HG03159 (cell line): ENCODE measurements around the gene RBM39.
"Not testable (repeated sequence)": the region's sequence is repeated elsewhere in the genome, so short reads cannot be mapped to it uniquely, and the experiment has no call there.

ENCODE experiments used
- ATAC-seq: cut with Tn5 transposase; IDR thresholded peaks from one replicate; pipeline ENCODE4 v1.9.1; 2021; ENCODE audit warnings: mild to moderate bottlenecking, moderate library complexity; ENCODE audit not compliant: unreplicated experiment

RBM39 gene

DNA sequence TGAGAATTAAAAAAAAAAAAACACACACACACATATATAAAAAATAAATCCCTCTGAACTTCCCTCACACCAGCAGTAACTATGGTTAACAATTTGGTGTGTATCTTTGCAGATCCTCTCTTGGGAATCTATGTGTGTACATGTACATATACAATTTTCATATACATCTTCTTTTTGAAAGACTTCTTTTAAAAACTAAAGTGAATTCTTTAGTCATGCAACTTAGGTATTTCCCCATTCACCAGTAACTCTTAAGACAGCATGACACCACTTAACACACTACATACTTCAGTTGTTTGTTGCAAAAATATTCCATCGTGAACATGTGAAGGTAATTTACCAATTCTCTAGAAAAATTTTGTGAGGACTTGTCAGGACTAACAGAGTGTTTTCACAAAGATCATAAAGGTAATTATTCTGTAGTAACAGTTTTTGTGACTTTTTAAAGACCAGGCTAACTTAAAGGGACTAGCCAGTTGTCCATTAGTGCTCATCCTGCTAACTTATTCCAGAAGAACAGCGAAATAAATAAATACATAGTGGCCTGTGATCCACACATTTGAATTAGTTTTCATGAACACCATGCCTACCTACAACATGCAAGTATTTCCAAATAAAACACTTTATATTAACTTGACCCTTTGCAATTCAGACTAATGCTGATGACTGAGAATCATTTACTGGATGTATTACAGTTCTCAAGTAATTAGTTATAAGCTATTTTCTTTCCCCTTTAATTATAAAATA is 12.1 kb downstream of the RBM39 start:
- no peak for ATAC-seq

- ATAC-seq, result no peak
Observed at GRCh38 chr20:35729283-35729807, 12.7 kb downstream of the RBM39 start.

GRCh38 chr20:35726842-35727711 is 15.0 kb downstream of the RBM39 start:
- ATAC-seq, result no peak

GRCh38 chr20:35724321-35725230 is 17.5 kb downstream of the RBM39 start:
- ATAC-seq, result no peak

- not testable (repeated sequence) for ATAC-seq
Observed at GRCh38 chr20:35723652-35724320, 18.3 kb downstream of the RBM39 start.

- not testable (repeated sequence) for ATAC-seq
Observed at GRCh38 chr20:35723275-35723639, 18.8 kb downstream of the RBM39 start.

GRCh38 chr20:35721621-35722020 is 20.4 kb downstream of the RBM39 start:
- no peak for ATAC-seq

GRCh38 chr20:35721219-35721618 is 20.8 kb downstream of the RBM39 start:
- ATAC-seq, result no peak

DNA sequence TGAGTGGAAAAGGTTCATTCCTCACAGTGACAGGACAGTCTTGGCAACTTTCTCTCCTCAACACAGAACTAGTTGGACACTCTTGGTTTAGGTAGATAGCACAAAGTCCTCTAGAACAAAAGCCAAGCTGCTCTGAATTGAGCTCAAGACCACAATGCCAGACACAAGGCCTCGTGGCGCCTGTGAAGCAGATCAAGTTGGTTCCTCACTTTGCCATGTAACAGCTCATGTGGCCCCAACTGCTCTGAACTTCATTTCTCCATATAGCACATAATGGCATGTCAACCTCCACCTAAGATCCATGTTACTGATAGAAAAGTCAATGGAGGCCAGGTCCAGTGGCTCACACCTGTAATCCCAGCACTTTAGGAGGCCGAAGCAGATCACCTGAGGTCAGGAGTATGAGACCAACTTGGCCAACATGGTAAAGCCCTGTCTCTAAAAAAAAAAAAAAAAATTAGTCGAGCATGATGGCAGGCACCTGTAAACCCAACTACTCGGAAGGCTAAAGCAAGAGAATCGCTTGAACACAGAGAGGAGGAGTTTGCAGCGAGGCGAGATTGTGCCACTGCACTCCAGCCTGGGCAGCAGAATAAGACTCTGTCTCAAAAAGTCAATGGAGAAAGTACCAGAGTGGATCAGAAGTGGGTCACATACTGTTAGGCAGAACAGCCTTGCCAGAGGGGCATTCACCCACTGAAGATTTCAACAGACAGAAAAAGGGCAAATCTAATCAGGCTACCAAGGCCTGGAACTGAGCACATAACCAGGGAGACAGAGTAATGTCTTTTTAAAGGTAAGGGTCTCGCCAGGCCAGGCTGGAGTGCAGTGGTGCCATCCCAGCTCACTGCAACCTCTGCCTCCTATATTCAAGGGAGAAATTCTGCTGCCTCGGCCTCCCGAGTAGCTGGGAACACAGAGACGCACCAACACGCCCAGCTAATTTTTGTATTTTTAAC is 21.6 kb downstream of the RBM39 start:
- ATAC-seq, result no peak

DNA sequence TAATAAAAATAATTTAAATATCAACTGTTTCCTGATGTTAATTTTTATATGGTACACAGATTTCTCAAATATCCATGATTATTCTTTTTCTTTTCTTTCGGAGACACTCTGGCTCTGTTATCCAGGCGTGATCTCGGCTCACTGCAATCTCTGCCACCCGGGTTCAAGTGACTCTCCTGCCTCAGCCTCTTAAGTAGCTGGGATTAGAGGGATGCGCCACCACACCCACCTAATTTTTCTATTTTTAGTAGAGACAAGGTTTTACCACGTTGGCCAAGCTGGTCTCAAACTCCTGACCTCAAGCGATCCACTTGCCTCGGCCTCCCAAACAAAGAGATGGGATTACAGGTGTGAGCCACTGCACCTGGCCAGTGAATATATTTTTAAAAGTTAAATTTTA is 22.3 kb downstream of the RBM39 start:
- ATAC-seq, result no peak

GRCh38 chr20:35718972-35719635 is 23.0 kb downstream of the RBM39 start:
- no peak for ATAC-seq

- not testable (repeated sequence) for ATAC-seq
Observed at GRCh38 chr20:35718321-35718720, 23.7 kb downstream of the RBM39 start.

- no peak for ATAC-seq
Observed at GRCh38 chr20:35716330-35716729, 25.7 kb downstream of the RBM39 start.

DNA sequence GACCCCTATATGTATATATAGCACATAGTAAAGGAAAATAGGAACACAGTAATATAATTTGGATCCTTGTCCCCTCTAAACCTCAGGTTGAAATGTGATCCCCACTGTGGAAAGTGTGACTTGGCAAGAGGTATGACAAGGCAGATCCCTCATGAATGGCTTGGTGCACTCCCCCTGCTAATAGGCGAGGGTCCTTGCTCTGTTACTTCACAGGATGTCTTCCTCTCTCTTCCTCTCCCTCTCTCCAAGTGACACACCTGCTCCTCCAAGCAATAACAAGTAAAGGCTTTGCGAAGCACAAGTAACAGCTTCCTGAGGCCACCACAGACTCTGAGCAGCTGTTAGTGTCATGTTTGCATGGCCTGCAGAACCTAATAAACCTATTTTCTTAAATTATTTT is 26.4 kb downstream of the RBM39 start:
- no peak for ATAC-seq

GRCh38 chr20:35714127-35714526 is 27.9 kb downstream of the RBM39 start:
- no peak for ATAC-seq

DNA sequence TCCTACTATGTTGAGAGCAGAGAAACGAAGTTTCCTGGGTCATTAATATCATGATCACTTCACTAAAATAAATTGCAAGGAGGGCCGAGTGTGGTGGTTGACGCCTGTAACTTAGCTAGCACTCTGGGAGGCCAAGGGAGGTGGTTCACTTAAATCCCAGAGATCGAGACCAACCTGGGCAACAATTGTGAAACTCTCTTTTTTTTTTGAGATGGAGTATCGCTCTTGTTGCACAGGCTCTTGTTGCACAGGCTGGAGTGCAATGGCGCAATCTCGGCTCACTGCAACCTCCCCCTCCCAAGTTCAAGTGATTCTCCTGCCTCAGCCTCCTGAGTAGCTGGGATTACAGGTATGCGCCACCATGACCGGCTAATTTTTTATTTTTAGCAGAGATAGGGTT is 28.9 kb downstream of the RBM39 start:
- not testable (repeated sequence) for ATAC-seq

DNA sequence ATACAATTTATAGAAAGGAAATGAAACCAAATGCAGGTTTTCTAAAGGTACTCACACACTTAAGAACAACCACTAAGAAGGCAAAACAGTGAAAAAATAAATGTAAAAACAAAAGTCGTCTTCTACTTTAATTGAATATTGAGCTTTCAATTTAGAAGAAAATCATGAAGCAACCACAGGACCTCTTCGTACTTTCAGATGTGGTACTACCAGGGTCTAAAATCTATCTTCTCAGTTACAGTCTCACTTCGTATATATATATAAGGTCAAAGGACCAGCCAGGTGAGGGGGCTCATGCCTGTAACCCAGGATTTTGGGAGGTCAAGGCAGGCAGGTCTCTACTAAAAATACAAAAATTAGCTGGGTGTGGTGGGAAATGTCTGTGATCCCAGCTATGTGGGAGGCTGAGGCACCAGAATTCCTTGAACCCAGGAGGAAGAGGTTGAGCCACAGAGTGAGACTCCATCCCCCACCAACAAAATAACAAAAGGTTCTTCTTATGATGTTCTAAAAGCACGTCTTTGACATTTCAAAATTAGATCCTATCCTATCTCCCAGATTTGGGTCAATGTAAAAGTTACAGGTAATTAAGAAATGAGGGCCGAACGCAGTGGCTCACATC is 30.4 kb downstream of the RBM39 start:
- ATAC-seq, result no peak

DNA sequence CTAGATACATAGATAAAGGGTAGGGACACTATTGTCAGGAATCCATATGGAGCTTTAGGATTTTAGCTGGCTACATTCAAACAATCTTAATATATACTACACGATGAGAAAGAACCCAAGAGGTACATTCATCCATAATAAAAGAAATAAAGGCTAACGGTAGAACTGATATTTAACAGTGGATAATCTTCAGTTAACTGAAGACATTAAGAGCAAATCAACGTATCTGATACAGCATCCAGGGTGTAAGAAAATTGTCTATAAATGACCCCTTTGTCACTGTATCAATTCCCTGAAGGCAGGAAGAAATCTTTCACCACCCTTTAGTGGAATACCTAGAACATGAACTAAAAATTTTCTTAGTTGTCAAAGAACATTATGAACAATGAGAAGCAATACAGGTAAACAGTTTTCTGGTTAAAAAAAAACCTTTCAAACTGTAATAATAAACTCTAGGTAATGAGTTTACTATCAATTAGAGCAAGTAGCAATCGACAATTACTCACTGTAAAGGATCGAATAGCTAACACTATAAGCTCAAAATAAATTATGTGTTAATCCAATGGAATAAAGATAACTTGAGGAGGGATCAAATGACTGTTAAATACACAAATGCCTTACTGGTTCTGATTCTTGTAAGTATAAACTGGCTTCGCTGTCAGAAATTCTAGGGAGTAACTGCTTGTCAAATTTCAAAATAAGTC is 31.0 kb downstream of the RBM39 start:
- ATAC-seq, result no peak
